Muscle layer of duodenum (tissue), 2 donors: ENCODE data around the gene MFSD6L.
"Not testable (repeated sequence)": the region's sequence is repeated elsewhere in the genome, so short reads cannot be mapped to it uniquely, and the experiment has no call there.

Source experiments
- H3K27ac ChIP-seq: one replicate; pipeline ENCODE4 v1.7.0; 2013; ENCODE audit warnings: mild to moderate bottlenecking, low read length
- H3K27me3 ChIP-seq: one replicate; pipeline ENCODE4 v1.7.0; 2013; ENCODE audit warnings: low read depth, mild to moderate bottlenecking, control low read depth, low read length
- H3K36me3 ChIP-seq, 2 donors: one replicate each; pipeline ENCODE4 v1.7.0; 2013; ENCODE audit warnings: low read length in 2 of 2, control low read depth in 1 of 2, mild to moderate bottlenecking in 1 of 2; ENCODE audit not compliant: insufficient read depth in 2 of 2, control insufficient read depth in 1 of 2
- H3K4me1 ChIP-seq, 2 donors: one replicate each; pipeline ENCODE4 v1.7.0; 2013; ENCODE audit warnings: low read length in 2 of 2, mild to moderate bottlenecking in 2 of 2, control low read depth in 1 of 2, moderate library complexity in 1 of 2; ENCODE audit not compliant: insufficient read depth in 2 of 2, control insufficient read depth in 1 of 2
- H3K4me3 ChIP-seq, 2 donors: one replicate each; pipeline ENCODE4 v1.7.0; 2013; ENCODE audit warnings: low read length in 2 of 2, low read depth in 1 of 2, mild to moderate bottlenecking in 1 of 2
- H3K9me3 ChIP-seq, 2 donors: one replicate each; pipeline ENCODE4 v1.7.0; 2013; ENCODE audit warnings: low read length in 2 of 2, control low read depth in 1 of 2, mild to moderate bottlenecking in 1 of 2; ENCODE audit not compliant: control insufficient read depth in 1 of 2
- donor health status: healthy.

MFSD6L gene

GRCh38 chr17:8822401-8823035 lies 23.4 kb upstream of the MFSD6L start:
- no peaks in the 10 kb centered on the region for H3K4me1 ChIP-seq
- H3K27ac ChIP-seq, result no peak overlapping the region
- no peaks in the 10 kb centered on the region for H3K27me3 ChIP-seq
- peaks cover 0 to 8% of the 10 kb centered on the region in 2 donors for H3K9me3 ChIP-seq
- H3K4me3 ChIP-seq, result no peak overlapping the region
- H3K36me3 ChIP-seq, result no peaks in the 10 kb centered on the region

DNA sequence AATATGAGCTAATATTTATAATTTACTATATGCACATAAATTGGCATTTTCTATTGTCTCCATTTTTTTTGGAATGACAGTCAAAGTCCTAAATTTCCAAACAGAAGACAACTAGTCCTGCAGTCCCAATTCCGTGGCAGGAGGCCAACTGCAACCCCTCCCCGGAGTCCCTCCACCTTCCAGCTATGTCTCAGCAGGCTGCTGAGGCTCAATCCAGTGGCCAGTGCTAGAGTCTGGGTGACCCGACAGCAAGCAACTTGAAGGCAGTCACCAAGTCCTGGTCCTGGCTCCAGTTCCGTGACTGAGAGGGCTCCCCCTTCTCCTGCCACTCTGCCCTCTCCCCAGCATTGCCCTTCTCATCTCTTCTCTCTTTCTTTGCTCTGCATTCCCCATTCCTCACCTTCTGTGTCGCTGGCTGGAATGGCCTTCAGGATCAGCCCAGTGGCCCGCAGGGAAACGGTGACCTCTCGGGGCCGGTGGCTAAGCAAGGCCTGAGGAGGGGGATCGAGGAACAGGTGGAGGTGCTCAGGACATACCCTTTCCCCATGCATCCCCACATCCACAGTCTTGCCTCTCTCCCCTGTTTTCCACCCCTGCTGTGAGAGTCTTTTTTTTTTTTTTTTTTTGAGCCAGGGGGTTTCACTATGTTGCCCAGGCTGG lies 22.4 kb upstream of the MFSD6L start:
- H3K36me3 ChIP-seq, result no peaks in the 10 kb centered on the region

DNA sequence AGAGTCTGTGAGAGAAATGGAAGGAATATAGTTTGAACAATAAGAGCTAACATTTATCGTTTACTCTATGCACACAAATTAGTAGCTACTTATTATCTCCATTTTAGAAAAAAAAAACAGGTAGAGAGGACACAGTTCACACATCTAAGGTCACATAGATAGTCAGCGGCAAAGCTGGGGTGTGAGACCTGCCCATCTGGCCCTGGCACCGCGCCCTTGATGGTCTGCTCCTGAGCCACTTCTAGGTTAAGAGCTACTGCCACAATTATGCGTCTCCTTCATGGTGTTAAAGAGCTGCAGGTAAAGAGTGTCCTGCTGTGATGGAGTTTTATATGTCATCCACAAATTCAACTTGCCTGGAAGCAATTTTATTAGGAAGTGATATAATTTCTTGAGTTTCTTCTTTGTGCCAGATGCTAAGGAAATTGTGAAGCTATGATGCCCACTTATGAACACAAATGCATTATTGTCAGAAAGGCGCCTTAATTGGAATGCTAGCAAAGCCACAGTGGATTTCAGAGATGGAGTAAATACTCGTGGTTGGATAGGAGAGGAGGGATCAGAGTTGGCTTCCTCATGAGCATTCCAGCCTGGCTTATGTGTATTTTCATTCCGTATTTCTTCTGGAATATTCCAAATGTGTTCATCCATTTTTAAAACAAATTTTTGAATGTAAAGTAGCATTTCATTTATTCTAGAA lies 21.3 kb upstream of the MFSD6L start:
- no peak overlapping the region for H3K27ac ChIP-seq
- H3K27me3 ChIP-seq, result no peaks in the 10 kb centered on the region
- H3K36me3 ChIP-seq, result no peaks in the 10 kb centered on the region
- H3K4me3 ChIP-seq, result no peak overlapping the region
- H3K9me3 ChIP-seq, result peaks cover 0 to 8% of the 10 kb centered on the region in 2 donors
- no peaks in the 10 kb centered on the region for H3K4me1 ChIP-seq

More for the DNA sequence above, 22.4 kb upstream of the MFSD6L start:
- Histone ChIP-seq H3K9me3 (peaks cover 0 to 8% of the 10 kb centered on the region in 2 donors), H3K27ac (no peak overlapping the region), H3K4me3 (no peak overlapping the region), H3K27me3 (no peaks in the 10 kb centered on the region), H3K4me1 (no peaks in the 10 kb centered on the region)

DNA sequence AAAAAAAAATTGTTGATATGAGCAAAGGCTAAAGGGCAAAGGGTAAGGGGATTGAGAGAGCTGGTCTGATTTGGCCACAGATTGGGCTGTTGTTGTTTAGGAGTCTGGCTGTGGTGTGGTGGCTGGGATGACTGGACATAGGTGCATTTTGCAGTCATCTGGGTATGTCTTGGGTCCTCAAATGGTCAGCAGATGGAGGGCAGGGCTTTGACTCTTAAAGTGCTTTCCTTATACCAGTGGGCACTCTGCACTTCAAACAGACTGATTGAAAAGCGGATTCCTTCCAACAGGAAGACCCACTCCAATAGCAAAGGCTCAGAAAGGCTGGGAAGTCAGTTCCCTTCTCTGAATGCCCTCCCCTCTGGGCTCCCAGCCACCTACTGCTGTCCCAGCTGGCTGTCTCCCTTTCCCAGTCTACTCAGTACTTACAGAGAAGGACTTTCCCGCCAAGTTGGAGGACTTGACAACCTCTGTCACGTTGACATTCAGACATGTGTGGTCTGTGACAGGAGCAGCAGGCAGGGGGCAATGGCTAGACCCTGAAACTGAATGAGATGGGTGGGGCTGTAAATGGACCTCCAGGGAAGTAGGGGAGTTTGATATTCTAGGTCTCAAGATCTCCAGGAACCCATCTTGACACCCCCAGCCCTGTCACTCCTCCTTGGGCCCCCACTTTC lies 19.6 kb upstream of the MFSD6L start:
- no peaks in the 10 kb centered on the region for H3K4me1 ChIP-seq
- H3K4me3 ChIP-seq, result no peak overlapping the region
- no peaks in the 10 kb centered on the region for H3K27me3 ChIP-seq
- H3K27ac ChIP-seq, result no peak overlapping the region
- no peaks in the 10 kb centered on the region for H3K9me3 ChIP-seq
- no peaks in the 10 kb centered on the region for H3K36me3 ChIP-seq

- no peaks in the 10 kb centered on the region for H3K27me3 ChIP-seq
- H3K4me3 ChIP-seq, result no peak overlapping the region
- no peak overlapping the region for H3K27ac ChIP-seq
- no peaks in the 10 kb centered on the region for H3K36me3 ChIP-seq
- H3K4me1 ChIP-seq, result no peaks in the 10 kb centered on the region
- no peaks in the 10 kb centered on the region for H3K9me3 ChIP-seq
Observed at GRCh38 chr17:8818047-8818446, 18.9 kb upstream of the MFSD6L start.

- Histone ChIP-seq H3K27ac (no peak overlapping the region), H3K4me3 (no peak overlapping the region), H3K36me3 (no peaks in the 10 kb centered on the region), H3K9me3 (peaks cover 0 to 21% of the 10 kb centered on the region in 2 donors), H3K27me3 (no peaks in the 10 kb centered on the region), H3K4me1 (no peaks in the 10 kb centered on the region)
Observed at GRCh38 chr17:8806926-8807550, 7.9 kb upstream of the MFSD6L start.

GRCh38 chr17:8806253-8806925 lies 7.2 kb upstream of the MFSD6L start:
- H3K4me3 ChIP-seq, result no peak overlapping the region
- no peaks in the 10 kb centered on the region for H3K36me3 ChIP-seq
- H3K4me1 ChIP-seq, result no peaks in the 10 kb centered on the region
- no peak overlapping the region for H3K27ac ChIP-seq
- peaks cover 0 to 21% of the 10 kb centered on the region in 2 donors for H3K9me3 ChIP-seq
- no peaks in the 10 kb centered on the region for H3K27me3 ChIP-seq

DNA sequence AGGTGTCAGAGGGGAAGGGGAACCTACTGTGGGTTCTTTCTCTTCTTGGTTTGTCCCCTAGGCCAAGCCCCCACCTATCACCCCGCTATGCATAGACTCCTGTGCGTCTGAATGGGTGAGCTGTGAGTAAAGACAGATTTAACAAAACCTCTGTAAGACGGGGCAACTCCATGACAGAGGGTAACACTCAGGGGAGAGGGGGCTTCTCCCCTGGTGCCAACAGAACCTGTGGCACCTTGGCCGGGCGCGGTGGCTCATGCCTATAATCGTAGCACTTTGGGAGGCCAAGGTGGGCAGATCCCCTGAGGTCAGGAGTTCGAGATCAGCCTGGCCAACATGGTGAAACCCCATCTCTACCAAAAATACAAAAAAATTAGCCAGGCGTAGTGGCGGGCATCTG lies 6.2 kb upstream of the MFSD6L start:
- H3K36me3 ChIP-seq, H3K27me3 ChIP-seq, H3K27ac ChIP-seq, H3K4me3 ChIP-seq, H3K4me1 ChIP-seq: not testable (repeated sequence)
- H3K9me3 ChIP-seq, result peaks cover 0 to 16% of the 10 kb centered on the region in 2 donors

DNA sequence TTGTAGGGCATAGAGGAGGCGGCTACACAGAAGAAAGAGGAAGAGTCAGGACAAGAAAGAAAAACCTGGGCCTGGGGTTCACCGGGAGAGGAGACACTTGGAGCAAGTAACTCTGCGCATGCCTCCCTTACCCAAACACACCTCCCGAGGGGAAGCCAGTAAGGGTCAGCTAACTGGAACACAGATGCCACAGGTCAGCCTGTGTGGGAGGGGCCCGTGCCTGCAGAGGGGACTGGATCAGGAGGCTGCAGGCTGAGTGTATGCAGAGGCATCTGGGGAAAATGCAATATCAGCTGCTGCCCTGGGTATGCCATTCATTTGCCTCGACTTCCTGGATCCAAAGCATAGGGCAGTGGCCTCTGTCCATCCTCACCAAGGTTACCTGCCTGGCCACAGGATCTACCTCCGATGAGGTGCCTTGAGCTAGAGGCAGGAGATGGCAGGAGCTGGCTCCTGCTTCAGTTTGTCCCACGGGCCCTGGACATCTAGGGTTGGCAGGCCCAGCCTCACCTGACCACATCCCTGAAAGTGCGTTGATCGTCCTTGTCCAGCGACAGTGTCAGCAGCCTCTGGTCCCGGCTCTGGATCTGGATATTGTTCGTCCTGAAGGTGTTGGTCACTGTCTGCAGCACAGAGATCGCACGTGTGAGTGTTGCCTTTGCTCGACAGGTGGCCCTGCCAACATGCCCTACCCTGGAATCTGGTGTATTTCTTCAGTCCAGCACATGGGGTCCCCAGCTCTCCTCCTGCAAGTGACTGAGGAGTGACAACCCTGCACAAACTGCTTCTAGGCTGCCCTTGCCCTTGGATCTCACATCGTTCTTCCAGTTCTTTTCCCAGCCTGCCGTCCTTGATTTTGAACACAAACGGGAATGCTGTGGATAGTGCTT lies 4.6 kb upstream of the MFSD6L start:
- H3K36me3 ChIP-seq, result no peaks in the 10 kb centered on the region
- H3K4me3 ChIP-seq, result no peak overlapping the region
- H3K4me1 ChIP-seq, result peaks cover 0 to 5% of the 10 kb centered on the region in 2 donors
- H3K9me3 ChIP-seq, result peaks cover 0 to 7% of the 10 kb centered on the region in 2 donors
- no peaks in the 10 kb centered on the region for H3K27me3 ChIP-seq
- no peak overlapping the region for H3K27ac ChIP-seq
